T1000 (cell line): ENCODE measurements around the gene GATAD2A.

Experiments used
- DNase-seq: peaks from one replicate; lab custom pipeline; 2025; ENCODE audit warnings: mixed read lengths; lab: John Stamatoyannopoulos, UW

The GATAD2A gene

GRCh38 chr19:19507354-19507753 lies 101.9 kb downstream of the GATAD2A start:
- DNase-seq = no peak

GRCh38 chr19:19508217-19508616 lies 102.7 kb downstream of the GATAD2A start:
- DNase-seq = no peak

GRCh38 chr19:19510432-19510831 lies 105.0 kb downstream of the GATAD2A start:
- no peak for DNase-seq

- no peak for DNase-seq
Measured at GRCh38 chr19:19513682-19514081, 108.2 kb downstream of the GATAD2A start.

- DNase-seq = no peak
Measured at GRCh38 chr19:19514215-19514657, 108.8 kb downstream of the GATAD2A start.

- no peak for DNase-seq
Measured at GRCh38 chr19:19514881-19515641, 109.6 kb downstream of the GATAD2A start, which contains the start of gene TSSK6. TSSK6 (minus strand) TSS chr19:19515548; CDS start chr19:19515427, 121 bp downstream.

GRCh38 chr19:19515642-19516519 lies 110.4 kb downstream of the GATAD2A start, which contains the start of gene NDUFA13:
NDUFA13 (plus strand) TSS chr19:19516225; CDS start chr19:19516239, 14 bp downstream.
- DNase-seq = peak; percentile 83

GRCh38 chr19:19517235-19517619 lies 111.8 kb downstream of the GATAD2A start:
- no peak for DNase-seq

- DNase-seq = no peak
Measured at GRCh38 chr19:19520989-19521388, 115.5 kb downstream of the GATAD2A start.

GRCh38 chr19:19523177-19523576 lies 117.7 kb downstream of the GATAD2A start:
- no peak for DNase-seq

GRCh38 chr19:19524053-19524452 lies 118.6 kb downstream of the GATAD2A start:
- no peak for DNase-seq

GRCh38 chr19:19525611-19526380 lies 120.3 kb downstream of the GATAD2A start:
- DNase-seq = no peak

- DNase-seq = no peak
Measured at GRCh38 chr19:19526581-19527370, 121.3 kb downstream of the GATAD2A start.

GRCh38 chr19:19527371-19527656 lies 121.8 kb downstream of the GATAD2A start:
- DNase-seq = no peak

- DNase-seq = no peak
Measured at GRCh38 chr19:19527674-19528625, 122.5 kb downstream of the GATAD2A start.

GRCh38 chr19:19528721-19529490 lies 123.4 kb downstream of the GATAD2A start, which contains the start of gene YJEFN3:
YJEFN3 (plus strand) TSS chr19:19528911; CDS start chr19:19528933, 22 bp downstream.
- DNase-seq = no peak

- DNase-seq = no peak
Measured at GRCh38 chr19:19529783-19530422, 124.4 kb downstream of the GATAD2A start.

GRCh38 chr19:19530423-19530804 lies 124.9 kb downstream of the GATAD2A start:
- no peak for DNase-seq

GRCh38 chr19:19530889-19531288 lies 125.4 kb downstream of the GATAD2A start:
- no peak for DNase-seq
